Neural cell (in vitro differentiated cells): Measurements from ENCODE around the gene COL5A1. TPM values are rescaled to one million over a fixed set of nuclear protein-coding genes. Genes with fewer than 3 reads are reported as not detected.

ENCODE experiments used
- H2AFZ ChIP-seq: fragments of 200-600, 300-800 bp; sonication (generic), shearing (Covaris generic); 2 replicates; pipeline ENCODE4 v1.6.0; 2014; ENCODE audit warnings: low read depth, mild to moderate bottlenecking, antibody characterized with exemption, low read length, moderate library complexity
- H3F3A ChIP-seq: fragments of 200-600 bp; shearing (Covaris generic); 2 replicates; pipeline ENCODE4 v1.6.1; 2016; ENCODE audit warnings: mild to moderate bottlenecking, moderate library complexity, mixed read lengths, antibody characterized with exemption, low read length; ENCODE audit not compliant: insufficient read depth, poor library complexity, severe bottlenecking
- H3K27ac ChIP-seq: fragments of 200-600, 300-800 bp; sonication (generic), shearing (Covaris generic); 2 replicates; pipeline ENCODE4 v1.5.1; 2014; ENCODE audit warnings: mild to moderate bottlenecking, low read length, moderate library complexity
- H3K27me3 ChIP-seq: fragments of 300-800, 200-600 bp; sonication (generic), shearing (Covaris generic); 2 replicates; pipeline ENCODE4 v1.6.0; 2014; ENCODE audit warnings: mild to moderate bottlenecking, low read depth, low read length, moderate library complexity; ENCODE audit not compliant: insufficient read depth
- H3K36me3 ChIP-seq: fragments of 300-800, 200-600 bp; sonication (generic), shearing (Covaris generic); 2 replicates; pipeline ENCODE4 v1.5.1; 2014; ENCODE audit warnings: mild to moderate bottlenecking, antibody characterized with exemption, low read length, moderate library complexity; ENCODE audit not compliant: insufficient read depth
- H3K4me2 ChIP-seq: fragments of 300-800, 200-600 bp; sonication (generic), shearing (Covaris generic); 2 replicates; pipeline ENCODE4 v1.6.0; 2014; ENCODE audit warnings: mild to moderate bottlenecking, low read length
- H3K4me3 ChIP-seq: fragments of 300-800, 200-600 bp; sonication (generic), shearing (Covaris generic); 2 replicates; pipeline ENCODE4 v1.5.1; 2014; ENCODE audit warnings: mild to moderate bottlenecking, low read length, moderate library complexity
- H3K79me2 ChIP-seq: fragments of 200-600 bp; shearing (Covaris generic); replicated peaks from 2 replicates; pipeline ENCODE4 v1.6.0; 2014; ENCODE audit warnings: mild to moderate bottlenecking, low read length, moderate library complexity; ENCODE audit not compliant: insufficient read depth
- H3K9ac ChIP-seq: fragments of 300-800, 200-600 bp; sonication (generic), shearing (Covaris generic); 2 replicates; pipeline ENCODE4 v1.6.1; 2016; ENCODE audit warnings: mild to moderate bottlenecking, low read length, mixed read lengths
- H3K9me2 ChIP-seq: fragments of 200-600 bp; shearing (Covaris generic); 2 replicates; pipeline ENCODE4 v1.6.1; 2016; ENCODE audit warnings: mild to moderate bottlenecking, low read length, mixed read lengths; ENCODE audit not compliant: insufficient read depth
- H3K9me3 ChIP-seq: fragments of 200-600, 300-800 bp; sonication (generic), shearing (Covaris generic); 2 replicates; pipeline ENCODE4 v1.6.1; 2016; ENCODE audit warnings: mild to moderate bottlenecking, mixed run types, low read length, moderate library complexity, mixed read lengths
- H4K20me1 ChIP-seq: fragments of 200-600 bp; shearing (Covaris generic); 2 replicates; pipeline ENCODE4 v1.6.1; 2016; ENCODE audit warnings: mild to moderate bottlenecking, mixed run types; ENCODE audit not compliant: insufficient read depth
- EP300 ChIP-seq: fragments of 450-650 bp; conservative IDR thresholded peaks from 2 replicates; pipeline ENCODE4 v1.6.1; 2014; ENCODE audit warnings: antibody characterized with exemption, mild to moderate bottlenecking, moderate library complexity; ENCODE audit not compliant: poor library complexity, severe bottlenecking
- EZH2 ChIP-seq: fragments of 200-600, 300-800 bp; shearing (Covaris generic), sonication (generic); IDR thresholded peaks from 2 replicates; pipeline ENCODE4 v1.6.1; 2014; ENCODE audit warnings: antibody characterized with exemption, low read length, borderline replicate concordance, mild to moderate bottlenecking; ENCODE audit not compliant: insufficient read depth, poor library complexity, severe bottlenecking
- MXI1 ChIP-seq: fragments of 450-650 bp; conservative IDR thresholded peaks from 2 replicates; pipeline ENCODE4 v1.6.1; 2014; ENCODE audit warnings: antibody characterized with exemption, mild to moderate bottlenecking; ENCODE audit not compliant: poor library complexity, severe bottlenecking
- POLR2AphosphoS5 ChIP-seq: IDR thresholded peaks from 2 replicates; pipeline ENCODE4 v1.6.1; 2012
- RAD21 ChIP-seq: fragments of 450-650 bp; conservative IDR thresholded peaks from 2 replicates; pipeline ENCODE4 v1.6.1; 2014; ENCODE audit warnings: antibody characterized with exemption, mild to moderate bottlenecking, moderate library complexity
- SMC3 ChIP-seq: fragments of 450-650 bp; conservative IDR thresholded peaks from 2 replicates; pipeline ENCODE4 v1.6.1; 2014; ENCODE audit warnings: antibody characterized with exemption, mild to moderate bottlenecking, moderate library complexity; ENCODE audit not compliant: poor library complexity
- TAF1 ChIP-seq: IDR thresholded peaks from 2 replicates; pipeline ENCODE4 v1.6.1; 2012; ENCODE audit warnings: low read depth
- polyA plus RNA-seq: library from polyadenylated mRNA; depleted of rRNA; stranded (reverse); fragments of >200 nt; gene quantifications from 2 replicates; pipeline ENCODE4 v1.2.3, GENCODE V29; 2014
- TF ChIP-seq, protein P1 (sequence below): fragments of 450-650 bp; IDR thresholded peaks from 2 replicates; pipeline ENCODE4 v1.5.1; 2014; ENCODE audit warnings: antibody characterized with exemption, mild to moderate bottlenecking, moderate library complexity; ENCODE audit not compliant: poor library complexity, severe bottlenecking
- TF ChIP-seq, protein P2 (sequence below): IDR thresholded peaks from 2 replicates; pipeline ENCODE4 v1.6.1; 2012; ENCODE audit warnings: borderline replicate concordance

The COL5A1 gene
- polyA plus RNA-seq, 1 donor from 2014 or later: not detected

DNA sequence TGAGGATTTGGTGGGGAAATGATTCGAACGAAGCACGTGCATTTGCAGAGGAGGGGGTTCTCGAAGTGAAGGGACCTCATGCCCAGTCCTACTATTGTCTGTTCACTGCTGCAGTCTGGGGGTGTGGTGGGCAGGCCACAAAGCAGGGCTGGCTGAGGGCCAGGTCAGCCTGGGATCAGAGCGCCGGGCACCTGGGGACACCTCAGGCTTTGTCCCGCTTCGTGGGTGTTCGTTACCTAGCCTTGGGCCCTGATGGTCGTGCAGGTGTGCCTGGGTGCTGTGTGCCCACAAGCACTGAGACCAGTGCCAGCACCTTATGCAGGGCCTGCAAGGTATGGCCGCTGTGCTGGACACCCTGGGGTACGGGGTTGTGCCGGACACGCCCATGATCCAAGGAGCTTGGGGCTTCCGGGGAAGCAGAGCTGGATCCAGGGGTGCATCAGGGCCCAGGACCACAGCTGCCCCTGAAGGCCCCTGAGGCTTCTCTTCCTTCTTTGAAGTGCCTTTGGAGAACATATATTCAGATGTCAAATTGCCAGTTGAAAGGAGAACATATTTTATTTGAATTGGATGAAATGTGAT lies 80.6 kb downstream of the COL5A1 start:
- no peak overlapping the region for H3K27ac ChIP-seq
- H3K79me2 ChIP-seq: no peaks in the 10 kb centered on the region
- no peaks in the 10 kb centered on the region for H3K27me3 ChIP-seq
- no peaks in the 10 kb centered on the region for H3K36me3 ChIP-seq
- no peaks in the 10 kb centered on the region for H3K9me2 ChIP-seq
- TF ChIP-seq EZH2: no peak
- no peak overlapping the region for H3K4me3 ChIP-seq
- H4K20me1 ChIP-seq: no peaks in the 10 kb centered on the region
- H2AFZ ChIP-seq: no peak overlapping the region
- no peak overlapping the region for H3K4me2 ChIP-seq
- no peak overlapping the region for H3K9ac ChIP-seq
- no peaks in the 10 kb centered on the region for H3K9me3 ChIP-seq
- H3F3A ChIP-seq: no peaks in the 10 kb centered on the region

DNA sequence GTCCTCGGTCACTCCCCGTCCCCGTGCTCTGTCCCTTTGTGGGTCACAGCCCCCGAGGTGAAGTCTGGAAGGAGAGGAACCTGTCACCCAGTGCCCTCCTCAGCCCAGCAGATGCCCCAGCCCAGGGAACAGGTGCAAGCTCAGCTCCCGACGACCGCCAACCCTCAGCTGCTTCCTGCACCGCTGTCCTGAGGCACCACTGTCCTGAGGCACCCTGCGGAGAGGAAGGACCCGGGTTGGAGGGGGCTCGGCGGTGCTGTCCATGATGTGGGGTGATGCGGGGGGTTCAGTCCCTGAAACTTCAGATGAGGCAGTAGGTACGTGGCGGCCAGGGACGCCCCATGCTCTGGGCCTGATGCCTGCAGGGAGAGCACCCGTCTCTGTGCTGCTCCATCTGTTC lies 81.4 kb downstream of the COL5A1 start:
- Histone ChIP-seq H2AFZ (no peak overlapping the region), H4K20me1 (no peaks in the 10 kb centered on the region), H3K9me2 (no peaks in the 10 kb centered on the region), H3K27ac (no peak overlapping the region), H3K9ac (no peak overlapping the region), H3K79me2 (no peaks in the 10 kb centered on the region), H3K4me2 (no peak overlapping the region), H3K36me3 (no peaks in the 10 kb centered on the region), H3K9me3 (no peaks in the 10 kb centered on the region), H3K4me3 (no peak overlapping the region), H3K27me3 (no peaks in the 10 kb centered on the region), H3F3A (no peaks in the 10 kb centered on the region)
- TF ChIP-seq TAF1 (no peak), SMC3 (no peak), POLR2AphosphoS5 (no peak), RAD21 (no peak), EP300 (no peak), MXI1 (no peak), EZH2 (no peak)
- TF ChIP-seq, protein P1, sequence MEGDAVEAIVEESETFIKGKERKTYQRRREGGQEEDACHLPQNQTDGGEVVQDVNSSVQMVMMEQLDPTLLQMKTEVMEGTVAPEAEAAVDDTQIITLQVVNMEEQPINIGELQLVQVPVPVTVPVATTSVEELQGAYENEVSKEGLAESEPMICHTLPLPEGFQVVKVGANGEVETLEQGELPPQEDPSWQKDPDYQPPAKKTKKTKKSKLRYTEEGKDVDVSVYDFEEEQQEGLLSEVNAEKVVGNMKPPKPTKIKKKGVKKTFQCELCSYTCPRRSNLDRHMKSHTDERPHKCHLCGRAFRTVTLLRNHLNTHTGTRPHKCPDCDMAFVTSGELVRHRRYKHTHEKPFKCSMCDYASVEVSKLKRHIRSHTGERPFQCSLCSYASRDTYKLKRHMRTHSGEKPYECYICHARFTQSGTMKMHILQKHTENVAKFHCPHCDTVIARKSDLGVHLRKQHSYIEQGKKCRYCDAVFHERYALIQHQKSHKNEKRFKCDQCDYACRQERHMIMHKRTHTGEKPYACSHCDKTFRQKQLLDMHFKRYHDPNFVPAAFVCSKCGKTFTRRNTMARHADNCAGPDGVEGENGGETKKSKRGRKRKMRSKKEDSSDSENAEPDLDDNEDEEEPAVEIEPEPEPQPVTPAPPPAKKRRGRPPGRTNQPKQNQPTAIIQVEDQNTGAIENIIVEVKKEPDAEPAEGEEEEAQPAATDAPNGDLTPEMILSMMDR: no peak
- TF ChIP-seq, protein P2, sequence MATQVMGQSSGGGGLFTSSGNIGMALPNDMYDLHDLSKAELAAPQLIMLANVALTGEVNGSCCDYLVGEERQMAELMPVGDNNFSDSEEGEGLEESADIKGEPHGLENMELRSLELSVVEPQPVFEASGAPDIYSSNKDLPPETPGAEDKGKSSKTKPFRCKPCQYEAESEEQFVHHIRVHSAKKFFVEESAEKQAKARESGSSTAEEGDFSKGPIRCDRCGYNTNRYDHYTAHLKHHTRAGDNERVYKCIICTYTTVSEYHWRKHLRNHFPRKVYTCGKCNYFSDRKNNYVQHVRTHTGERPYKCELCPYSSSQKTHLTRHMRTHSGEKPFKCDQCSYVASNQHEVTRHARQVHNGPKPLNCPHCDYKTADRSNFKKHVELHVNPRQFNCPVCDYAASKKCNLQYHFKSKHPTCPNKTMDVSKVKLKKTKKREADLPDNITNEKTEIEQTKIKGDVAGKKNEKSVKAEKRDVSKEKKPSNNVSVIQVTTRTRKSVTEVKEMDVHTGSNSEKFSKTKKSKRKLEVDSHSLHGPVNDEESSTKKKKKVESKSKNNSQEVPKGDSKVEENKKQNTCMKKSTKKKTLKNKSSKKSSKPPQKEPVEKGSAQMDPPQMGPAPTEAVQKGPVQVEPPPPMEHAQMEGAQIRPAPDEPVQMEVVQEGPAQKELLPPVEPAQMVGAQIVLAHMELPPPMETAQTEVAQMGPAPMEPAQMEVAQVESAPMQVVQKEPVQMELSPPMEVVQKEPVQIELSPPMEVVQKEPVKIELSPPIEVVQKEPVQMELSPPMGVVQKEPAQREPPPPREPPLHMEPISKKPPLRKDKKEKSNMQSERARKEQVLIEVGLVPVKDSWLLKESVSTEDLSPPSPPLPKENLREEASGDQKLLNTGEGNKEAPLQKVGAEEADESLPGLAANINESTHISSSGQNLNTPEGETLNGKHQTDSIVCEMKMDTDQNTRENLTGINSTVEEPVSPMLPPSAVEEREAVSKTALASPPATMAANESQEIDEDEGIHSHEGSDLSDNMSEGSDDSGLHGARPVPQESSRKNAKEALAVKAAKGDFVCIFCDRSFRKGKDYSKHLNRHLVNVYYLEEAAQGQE: no peak
